Stimulated activated CD4-positive, alpha-beta T cell treated with anti-CD3 and anti-CD28 coated beads, Interleukin-15, amount 100 ng/mL, for 48 hours (primary cell): ENCODE measurements around the gene BGN.
A peak's percentile ranks its signal among the peaks of the same experiment; 100 is the strongest.

Source experiments
- DNase-seq, 2 donors: peaks; one replicate each; pipeline ENCODE4 v3.0.0-alpha.2; 2020; ENCODE audit warnings: low read depth in 2 of 2

BGN gene

GRCh38 chrX:153526801-153527200, 32.0 kb downstream of the BGN start:
- no peak for DNase-seq

GRCh38 chrX:153527208-153527607, 32.4 kb downstream of the BGN start:
- no peak for DNase-seq

- no peak for DNase-seq
Observed at GRCh38 chrX:153530411-153531129, 35.8 kb downstream of the BGN start.

GRCh38 chrX:153533091-153533490, 38.3 kb downstream of the BGN start:
- no peak for DNase-seq

DNA sequence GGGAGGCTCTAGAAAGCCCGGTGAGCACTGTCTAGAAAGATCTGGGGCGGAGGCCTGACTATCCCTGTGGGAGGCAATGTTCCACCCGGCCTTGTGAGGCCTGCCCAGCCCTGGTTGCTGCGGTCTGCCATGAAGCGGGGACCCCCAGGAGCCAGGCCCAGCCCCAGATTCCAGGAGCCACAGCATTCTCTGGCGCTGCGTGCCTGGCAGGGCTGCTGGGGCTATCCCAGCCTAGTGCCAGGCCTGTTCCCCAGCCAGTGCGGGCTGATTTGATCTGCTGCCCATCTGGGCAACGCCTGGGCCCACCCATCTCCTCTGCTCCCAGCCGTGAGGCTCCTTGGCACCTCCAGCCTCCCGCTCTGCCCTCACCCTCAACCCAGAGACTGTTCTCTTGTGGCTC, 42.3 kb downstream of the BGN start:
- no peak for DNase-seq

- DNase-seq: no peak
Observed at GRCh38 chrX:153537526-153538295, 42.9 kb downstream of the BGN start.

GRCh38 chrX:153538424-153538823, 43.6 kb downstream of the BGN start:
- no peak for DNase-seq

GRCh38 chrX:153539171-153539978, 44.6 kb downstream of the BGN start:
- DNase-seq: peak; percentile 11 to 41

GRCh38 chrX:153539979-153540358, 45.2 kb downstream of the BGN start:
- DNase-seq: no peak

- no peak for DNase-seq
Observed at GRCh38 chrX:153544727-153545126, 49.9 kb downstream of the BGN start.

GRCh38 chrX:153546386-153546785, 51.6 kb downstream of the BGN start:
- DNase-seq: no peak

- no peak for DNase-seq
Observed at GRCh38 chrX:153547195-153547594, 52.4 kb downstream of the BGN start.

- no peak for DNase-seq
Observed at GRCh38 chrX:153549231-153549630, 54.5 kb downstream of the BGN start.

DNA sequence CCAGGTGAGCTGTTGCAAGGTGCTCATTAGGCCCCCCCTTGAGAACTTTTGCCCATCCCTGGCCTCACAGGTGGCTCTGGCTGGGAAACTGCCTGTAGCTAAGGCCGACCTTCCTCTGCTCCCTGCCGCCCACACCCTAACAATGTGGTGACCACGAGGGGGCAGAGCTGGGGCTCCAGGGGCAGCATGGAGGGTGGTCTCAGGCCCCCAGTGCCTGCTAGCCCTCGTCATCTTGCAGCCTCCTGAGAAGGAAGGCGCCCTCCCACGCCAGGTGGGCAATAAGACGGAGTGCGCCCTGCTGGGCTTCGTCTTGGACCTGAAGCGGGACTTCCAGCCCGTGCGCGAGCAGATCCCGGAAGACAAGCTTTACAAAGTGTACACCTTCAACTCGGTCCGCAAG, 55.0 kb downstream of the BGN start:
- DNase-seq: no peak

DNA sequence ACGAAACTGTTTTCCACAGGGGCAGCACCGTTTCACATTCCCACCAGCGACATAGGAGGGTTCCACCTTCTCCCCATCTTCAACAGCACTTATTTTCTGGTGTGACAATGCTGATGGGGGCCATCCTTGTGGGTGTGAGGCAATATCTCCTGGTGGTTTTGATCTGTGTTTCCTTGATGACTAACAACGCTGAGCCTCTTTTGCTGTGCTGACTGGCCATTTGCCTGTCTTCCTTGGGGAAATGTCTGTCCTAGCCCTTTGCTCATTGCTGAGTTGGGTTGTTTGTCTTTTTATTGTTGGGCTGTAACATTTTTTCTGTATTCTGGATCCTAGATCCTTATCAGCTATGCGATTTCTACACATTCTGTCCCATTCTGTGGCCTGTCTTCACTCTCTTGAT, 56.4 kb downstream of the BGN start:
- DNase-seq: no peak

GRCh38 chrX:153554519-153555167, 59.9 kb downstream of the BGN start:
- peak in 1 of 2 donors; percentile 48 for DNase-seq

DNA sequence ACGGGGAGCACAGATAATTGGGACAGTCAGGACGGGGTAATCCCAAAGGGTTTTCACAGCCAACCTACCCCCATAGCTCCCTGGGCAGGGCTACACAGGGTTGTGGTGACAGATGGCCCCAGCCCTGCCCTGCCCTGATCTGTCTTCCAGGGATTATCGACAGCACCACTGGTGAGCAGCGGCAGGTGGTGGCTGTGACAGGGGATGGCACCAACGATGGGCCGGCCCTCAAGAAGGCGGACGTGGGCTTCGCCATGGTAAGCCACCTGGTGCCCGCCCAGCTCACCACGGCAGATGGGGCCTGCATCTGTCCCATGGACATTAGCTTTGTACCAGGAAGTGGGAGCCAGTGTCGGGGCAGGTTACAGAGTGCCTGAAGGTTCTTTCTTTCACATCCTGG, 62.0 kb downstream of the BGN start:
- DNase-seq: no peak

- no peak for DNase-seq
Observed at GRCh38 chrX:153557618-153558355, 63.0 kb downstream of the BGN start.
